Spleen (tissue), 7 donors: ENCODE results near the gene MED23.

Source experiments
- CTCF ChIP-seq, 11 experiments: fragments of 200-600 bp in 7 of 11; fragments of 450-650 bp in 4 of 11; sonication (generic) in 4 of 11; IDR thresholded peaks in 8 of 11; conservative IDR thresholded peaks in 3 of 11; 1 replicate in 7 of 11; 2 replicates in 4 of 11; pipeline versions ENCODE4 v1.4.0 to v1.8.0; 2016 to 2021; ENCODE audit warnings: antibody characterized with exemption in 11 of 11, inconsistent platforms in 4 of 11, mild to moderate bottlenecking in 1 of 11
- POLR2AphosphoS5 ChIP-seq, 3 donors: sonication (generic); formaldehyde crosslinking; IDR thresholded peaks; one replicate each; pipeline ENCODE4 v1.5.1; 2017; ENCODE audit warnings: antibody characterized with exemption in 3 of 3
- donor health status: DM: no; HTN: no; CAD: no; lungs with moderate emphysema.
- donor health status: DM: no; HTN: no; CAD: no.
- donor health status: DM: no; HTN: no; CAD: no.

GRCh38 chr6:131641554-131641953, 13.5 kb upstream of the MED23 start:
- no peak for TF ChIP-seq CTCF (IDR thresholded peaks at IDR 0.05 in 8 of 11, conservative IDR thresholded peaks at IDR 0.05 in 3 of 11)
- TF ChIP-seq POLR2AphosphoS5 (IDR thresholded peaks at IDR 0.05) = no peak
